GM12891 (cell line): ENCODE measurements around the gene SUMF1.
"Not testable (repeated sequence)": the region's sequence is repeated elsewhere in the genome, so short reads cannot be mapped to it uniquely, and the experiment has no call there.

Source experiments
- PAX5 ChIP-seq: IDR thresholded peaks from 2 replicates; pipeline ENCODE4 v1.6.1; 2011; ENCODE audit warnings: low read length, moderate library complexity, mild to moderate bottlenecking; ENCODE audit not compliant: insufficient read depth, severe bottlenecking
- POLR2A ChIP-seq: IDR thresholded peaks from 2 replicates; pipeline ENCODE4 v1.6.1; 2011; ENCODE audit warnings: low read depth, low read length, control low read depth
- POLR2AphosphoS5 ChIP-seq: IDR thresholded peaks from 2 replicates; pipeline ENCODE4 v1.6.1; 2011; ENCODE audit warnings: low read depth, low read length, control low read depth
- SPI1 ChIP-seq: IDR thresholded peaks from 2 replicates; pipeline ENCODE4 v1.6.1; 2011; ENCODE audit warnings: low read depth, low read length, control low read depth
- TAF1 ChIP-seq: IDR thresholded peaks from 2 replicates; pipeline ENCODE4 v1.6.1; 2011; ENCODE audit warnings: low read depth, low read length, control low read depth

DNA sequence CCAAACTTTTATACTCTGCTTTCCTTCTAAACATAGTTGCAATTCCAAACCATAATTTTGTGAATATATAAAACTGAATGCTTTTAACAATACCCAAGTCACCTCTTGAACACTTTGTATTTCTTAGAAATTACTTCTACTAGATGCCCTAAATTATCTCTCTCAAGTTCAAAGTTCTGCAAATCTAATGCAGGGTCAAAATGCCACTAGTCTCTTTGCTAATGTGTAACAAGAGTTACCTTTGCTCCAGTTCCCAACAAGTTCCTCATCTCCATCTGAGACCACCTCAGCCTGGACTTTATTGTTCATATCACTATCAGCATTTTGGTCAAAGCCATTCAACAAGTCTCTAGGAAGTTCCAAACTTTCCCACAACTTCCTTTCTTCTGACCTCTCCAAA lies 137.3 kb downstream of the SUMF1 start:
- TF ChIP-seq POLR2A, POLR2AphosphoS5, TAF1, SPI1, PAX5: not testable (repeated sequence)
